Esophagus squamous epithelium (tissue), 4 donors: ENCODE data around the gene KLK13.

Experiments
- POLR2A ChIP-seq, 4 donors: fragments of 450-650 bp; IDR thresholded peaks; one replicate each; pipeline ENCODE4 v1.6.1; 2017; ENCODE audit warnings: antibody characterized with exemption in 4 of 4, mild to moderate bottlenecking in 4 of 4, moderate library complexity in 3 of 4
- TF ChIP-seq, protein P1 (sequence below), 6 experiments: fragments of 450-650 bp in 4 of 6; fragments of 200-600 bp in 2 of 6; sonication (generic) in 2 of 6; IDR thresholded peaks; one replicate each; pipeline ENCODE4 v1.5.1; 2016 to 2019; ENCODE audit warnings: antibody characterized with exemption in 6 of 6, mild to moderate bottlenecking in 4 of 6, moderate library complexity in 4 of 6

DNA sequence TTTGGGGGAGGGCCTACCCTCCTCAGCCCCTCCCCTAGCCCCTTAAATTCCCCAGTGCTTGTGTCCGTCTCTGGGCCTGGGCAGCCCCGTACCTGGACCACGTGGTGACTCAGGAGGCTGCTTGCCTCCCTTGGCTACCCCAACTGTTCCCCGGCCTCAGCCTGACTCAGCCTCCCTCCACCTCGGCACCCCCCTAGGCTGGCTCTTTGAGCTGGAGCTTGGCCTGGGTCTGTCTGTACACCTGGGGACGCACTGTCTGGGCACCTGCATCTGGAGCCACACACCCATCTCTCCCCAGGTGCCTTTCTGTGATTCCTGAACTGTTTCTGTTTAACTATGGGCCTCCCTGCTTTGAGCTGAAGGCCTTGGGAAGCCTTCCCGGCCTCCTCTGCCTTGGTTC is 19.6 kb upstream of the KLK13 start:
- no peak for TF ChIP-seq POLR2A (IDR thresholded peaks at IDR 0.05)
- TF ChIP-seq, protein P1, sequence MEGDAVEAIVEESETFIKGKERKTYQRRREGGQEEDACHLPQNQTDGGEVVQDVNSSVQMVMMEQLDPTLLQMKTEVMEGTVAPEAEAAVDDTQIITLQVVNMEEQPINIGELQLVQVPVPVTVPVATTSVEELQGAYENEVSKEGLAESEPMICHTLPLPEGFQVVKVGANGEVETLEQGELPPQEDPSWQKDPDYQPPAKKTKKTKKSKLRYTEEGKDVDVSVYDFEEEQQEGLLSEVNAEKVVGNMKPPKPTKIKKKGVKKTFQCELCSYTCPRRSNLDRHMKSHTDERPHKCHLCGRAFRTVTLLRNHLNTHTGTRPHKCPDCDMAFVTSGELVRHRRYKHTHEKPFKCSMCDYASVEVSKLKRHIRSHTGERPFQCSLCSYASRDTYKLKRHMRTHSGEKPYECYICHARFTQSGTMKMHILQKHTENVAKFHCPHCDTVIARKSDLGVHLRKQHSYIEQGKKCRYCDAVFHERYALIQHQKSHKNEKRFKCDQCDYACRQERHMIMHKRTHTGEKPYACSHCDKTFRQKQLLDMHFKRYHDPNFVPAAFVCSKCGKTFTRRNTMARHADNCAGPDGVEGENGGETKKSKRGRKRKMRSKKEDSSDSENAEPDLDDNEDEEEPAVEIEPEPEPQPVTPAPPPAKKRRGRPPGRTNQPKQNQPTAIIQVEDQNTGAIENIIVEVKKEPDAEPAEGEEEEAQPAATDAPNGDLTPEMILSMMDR (IDR thresholded peaks at IDR 0.05): no peak
